ENCODE data around the gene AREL1. TPM values are rescaled to one million over a fixed set of nuclear protein-coding genes. Genes with fewer than 3 reads are reported as not detected.
A peak's percentile ranks its signal among the peaks of the same experiment; 100 is the strongest.

The AREL1 gene
- total RNA-seq, 1 experiment from 2014 or later = 45.9 TPM

DNA sequence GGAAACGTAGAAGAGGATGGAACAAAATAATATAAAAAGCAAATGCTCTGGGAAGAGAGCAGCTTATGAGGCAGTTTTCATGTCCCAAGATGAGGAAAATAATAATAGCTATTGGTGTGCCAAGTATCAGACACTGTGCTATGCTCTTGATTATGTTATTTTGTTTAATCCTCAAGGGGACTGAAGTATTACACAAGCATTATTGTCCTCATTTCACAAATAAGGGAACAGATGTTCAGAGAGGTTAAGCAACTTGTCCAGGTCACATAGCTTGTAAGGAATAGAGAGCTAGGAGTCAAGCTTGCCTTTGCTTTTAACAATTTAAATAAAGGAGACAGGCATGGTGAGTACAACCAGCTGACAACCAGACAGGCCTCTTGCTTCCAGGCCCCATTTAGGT, 73.9 kb downstream of the AREL1 start:
- DNase-seq (ENCODE audit: low read depth) = no peak

DNA sequence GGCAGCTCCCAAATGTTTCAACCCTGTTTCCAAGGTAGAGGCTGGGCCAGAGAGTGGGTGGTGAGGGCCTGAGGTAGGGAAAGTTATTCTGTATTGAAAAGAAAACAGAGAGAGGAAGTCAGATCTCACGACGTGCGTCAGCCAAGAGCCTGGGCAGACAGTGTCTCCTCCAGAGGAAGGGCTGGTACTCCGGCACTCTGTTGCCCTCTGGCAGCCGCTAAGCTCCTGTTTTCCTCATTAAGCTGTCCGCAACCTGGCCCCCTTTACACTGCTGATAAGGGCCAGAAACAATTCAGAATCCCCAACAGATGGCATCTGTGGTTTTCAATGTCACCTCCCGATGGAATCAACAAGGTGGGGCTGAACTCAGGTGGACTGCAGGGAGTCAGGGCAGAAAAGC, 74.8 kb downstream of the AREL1 start:
- no peak for DNase-seq (ENCODE audit: low read depth)

DNA sequence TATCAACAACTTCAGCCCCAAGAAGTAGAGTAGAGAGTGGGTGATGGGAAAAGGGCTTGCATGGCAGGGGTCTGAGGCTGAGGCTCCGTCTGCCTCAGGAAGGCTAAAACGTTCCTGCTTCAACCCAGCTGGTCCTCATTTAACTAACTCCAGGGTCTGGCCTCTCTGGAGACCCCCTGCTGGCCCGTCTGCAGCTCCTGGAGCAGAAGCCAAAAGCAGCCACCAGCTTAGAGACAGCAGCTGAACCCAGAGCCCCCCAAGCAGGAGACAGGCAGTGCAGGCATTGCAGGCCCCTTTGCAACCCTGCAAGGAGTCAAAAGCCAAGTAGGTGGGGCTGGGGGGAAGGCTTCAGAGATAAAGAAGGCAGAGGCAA, 75.7 kb downstream of the AREL1 start:
- no peak for DNase-seq (ENCODE audit: low read depth)

DNA sequence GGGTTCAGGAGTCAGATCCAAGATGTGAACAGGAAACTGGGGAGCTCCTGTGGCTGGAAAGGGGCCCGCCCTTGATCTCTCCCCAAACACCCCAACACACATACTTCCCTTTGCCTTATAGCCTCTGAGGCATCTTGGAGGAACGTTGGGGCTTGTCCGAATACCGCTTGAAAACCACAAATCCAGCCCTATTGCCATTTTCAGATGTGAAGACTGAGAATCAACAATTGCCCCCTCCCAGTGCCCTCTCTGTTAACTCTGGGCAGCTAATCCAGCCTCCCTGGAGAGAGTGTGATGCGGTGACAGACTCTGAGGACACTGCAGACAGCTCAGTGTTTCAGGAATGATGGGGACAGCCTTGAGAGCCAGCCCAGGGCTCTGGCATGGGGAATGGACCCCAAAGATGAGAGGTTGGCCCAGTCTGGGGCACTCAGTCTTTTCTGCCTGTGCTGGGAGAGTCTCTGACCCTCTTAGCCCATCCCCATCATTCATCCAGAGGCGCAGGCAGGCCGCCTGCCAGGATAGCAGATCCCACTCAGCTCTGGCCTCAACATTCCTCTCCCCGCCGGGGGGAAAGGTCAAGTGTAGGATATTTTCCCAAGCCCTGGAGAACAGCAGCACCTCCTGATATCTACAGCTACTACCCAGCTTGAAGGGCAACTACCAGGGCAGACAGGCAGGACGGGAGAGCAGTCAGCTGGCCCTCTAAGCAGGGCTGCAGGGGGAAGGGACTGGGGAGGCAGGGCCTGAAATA, 76.3 kb downstream of the AREL1 start:
- no peak for DNase-seq (ENCODE audit: low read depth)

DNA sequence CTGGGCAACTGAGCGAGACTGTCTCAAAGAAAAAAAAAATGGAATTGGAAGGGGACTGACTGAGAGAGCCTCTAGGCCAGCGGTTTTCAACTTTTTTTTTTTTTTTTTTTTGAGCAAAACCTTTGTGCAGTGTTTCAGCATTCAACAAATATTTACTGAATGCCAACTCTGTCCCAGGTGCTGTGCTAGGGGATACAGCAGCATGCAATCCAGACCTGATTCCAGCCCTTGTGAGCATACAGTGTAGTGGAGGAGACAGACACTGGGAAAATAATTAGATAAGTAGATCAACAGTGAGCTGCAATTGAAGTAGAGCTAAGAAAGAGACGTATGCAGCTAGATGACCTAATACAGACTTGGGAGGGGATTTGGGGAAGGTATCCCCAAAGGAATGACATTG, 77.0 kb downstream of the AREL1 start:
- DNase-seq (ENCODE audit: low read depth) = no peak

DNA sequence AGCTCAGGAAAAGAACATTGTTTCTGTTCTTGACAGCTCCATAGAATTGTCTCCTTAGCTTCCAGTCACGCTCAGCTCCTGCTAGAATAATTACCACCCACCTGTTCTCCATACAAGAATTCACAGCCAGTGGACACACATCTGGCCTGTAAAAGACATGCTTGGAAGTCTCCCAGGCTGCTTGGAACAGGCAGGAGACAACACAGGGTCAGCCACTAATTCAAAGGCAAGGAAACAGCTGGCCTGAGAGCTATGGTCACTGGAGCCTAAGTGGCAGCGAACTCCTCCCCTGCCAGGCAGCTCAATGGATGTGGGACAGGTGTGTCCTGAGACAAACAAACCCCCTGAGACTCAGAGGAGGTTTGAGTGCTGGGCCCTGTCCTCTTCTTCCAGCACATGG, 77.9 kb downstream of the AREL1 start:
- DNase-seq (ENCODE audit: low read depth) = no peak

DNA sequence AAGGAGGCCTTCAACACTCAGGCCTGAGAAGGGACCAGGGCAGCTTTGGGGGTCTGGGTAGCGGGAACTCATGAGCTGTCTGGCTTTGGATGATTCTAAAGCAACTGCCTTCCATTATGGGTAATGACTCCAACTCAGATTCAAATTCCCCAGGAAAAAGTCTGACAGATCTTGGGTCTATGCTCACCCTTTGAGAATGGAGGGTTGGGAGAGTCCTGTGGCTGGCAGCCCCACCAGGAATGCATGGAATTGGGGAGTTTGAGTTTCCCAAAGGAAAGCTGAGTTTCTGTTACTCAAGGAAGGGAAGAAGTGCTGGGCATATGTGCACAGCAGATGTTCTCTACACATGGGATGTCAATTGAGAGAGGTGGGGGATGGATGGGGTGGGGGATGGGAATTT, 78.4 kb downstream of the AREL1 start:
- no peak for DNase-seq (ENCODE audit: low read depth)

DNA sequence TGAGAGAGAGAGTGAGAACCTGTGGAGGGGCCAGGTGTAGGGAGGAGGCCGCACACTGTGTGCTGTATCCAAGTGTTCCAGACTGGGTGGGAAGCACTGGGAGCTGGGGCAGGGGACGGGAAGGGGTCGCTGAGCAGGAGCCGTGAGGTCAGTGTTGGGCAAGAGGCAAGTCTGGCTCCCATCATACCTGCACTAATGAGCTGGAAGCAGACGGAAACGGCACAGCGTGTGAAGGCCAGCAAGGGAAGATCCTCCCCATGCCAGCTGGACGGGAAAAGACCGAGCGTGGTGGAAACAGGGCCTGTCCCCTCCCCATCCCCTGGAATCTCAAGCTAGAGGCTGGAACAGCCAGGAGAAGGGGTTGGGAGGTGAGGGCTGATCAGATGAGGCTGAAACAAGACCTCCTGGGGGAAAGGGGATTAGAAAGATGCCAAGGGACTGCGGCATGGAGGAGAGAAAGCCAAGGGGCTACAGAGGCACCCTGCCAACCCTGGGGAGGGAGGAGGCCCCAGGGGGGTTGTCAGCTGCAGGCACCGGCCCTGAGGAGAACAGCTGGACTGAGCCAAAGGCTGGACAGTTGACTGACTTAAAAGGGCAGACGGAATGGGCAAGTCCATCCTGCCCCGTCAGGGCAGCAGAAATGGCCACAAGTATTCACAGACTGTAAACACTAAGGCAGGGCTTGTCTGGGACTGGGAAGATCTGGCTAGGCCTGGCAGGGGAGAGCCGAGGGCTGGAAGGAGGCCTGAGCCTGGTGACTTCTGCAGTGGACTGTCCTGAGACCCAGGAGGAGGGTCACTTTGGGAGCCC, 81.8 kb downstream of the AREL1 start:
- DNase-seq (ENCODE audit: low read depth) = no peak

DNA sequence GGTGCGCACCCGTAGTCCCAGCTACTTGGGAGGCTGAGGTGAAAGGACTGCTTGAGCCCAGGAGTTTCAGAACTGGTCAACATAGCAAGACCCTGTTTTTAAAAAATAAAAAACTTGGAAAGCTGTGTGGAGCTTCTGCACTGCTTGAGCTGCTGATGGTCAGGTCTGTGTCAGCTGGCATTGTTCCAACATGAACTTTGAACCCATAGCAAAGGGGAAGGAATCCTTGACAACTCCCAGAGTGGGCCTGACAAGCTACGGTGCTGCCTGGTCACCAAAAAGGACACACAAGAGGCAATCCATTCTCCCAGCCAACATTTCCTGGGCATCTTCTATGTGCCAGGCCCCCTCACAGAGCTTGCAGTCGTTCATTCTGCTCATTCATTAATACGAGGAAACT, 84.5 kb downstream of the AREL1 start:
- no peak for DNase-seq (ENCODE audit: low read depth)

DNA sequence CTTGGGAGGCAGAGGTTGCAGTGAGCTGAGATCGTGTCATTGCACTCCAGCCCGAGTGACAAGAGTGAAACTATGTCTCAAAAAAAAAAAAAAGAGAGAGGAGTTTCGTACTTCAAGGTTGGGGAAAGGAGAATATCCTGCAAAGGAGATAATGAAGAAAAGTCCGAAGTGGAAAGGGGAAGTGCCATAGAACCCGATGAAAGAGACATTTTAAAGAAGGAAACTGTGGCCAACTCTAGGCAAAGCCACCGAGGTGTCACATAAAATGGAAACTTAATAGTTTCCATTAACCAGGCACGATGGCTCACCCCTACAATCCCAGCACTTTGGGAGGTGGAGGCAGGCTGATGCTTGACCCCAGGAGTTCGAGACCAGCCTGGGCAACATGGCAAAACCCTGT, 85.8 kb downstream of the AREL1 start:
- DNase-seq (ENCODE audit: low read depth) = no peak

DNA sequence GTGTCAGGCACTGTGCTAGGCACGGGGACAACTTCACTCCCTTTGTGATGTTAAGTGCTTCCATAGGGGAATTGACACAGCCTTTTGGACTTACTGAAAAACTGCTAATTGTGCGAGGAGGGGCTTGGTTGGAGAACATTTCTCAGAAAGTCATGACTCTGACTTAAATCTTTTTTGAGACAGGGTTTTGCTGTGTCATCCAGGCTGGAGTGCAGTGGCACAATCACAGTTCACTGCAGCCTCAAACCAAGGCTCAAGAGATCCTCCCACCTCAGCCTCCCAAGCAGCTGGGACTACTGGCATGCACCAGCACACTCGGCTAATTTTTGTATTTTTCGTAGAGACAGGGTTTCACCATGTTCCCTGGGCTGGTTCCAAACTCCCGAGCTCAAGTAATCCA, 90.6 kb downstream of the AREL1 start:
- DNase-seq (ENCODE audit: low read depth) = no peak

DNA sequence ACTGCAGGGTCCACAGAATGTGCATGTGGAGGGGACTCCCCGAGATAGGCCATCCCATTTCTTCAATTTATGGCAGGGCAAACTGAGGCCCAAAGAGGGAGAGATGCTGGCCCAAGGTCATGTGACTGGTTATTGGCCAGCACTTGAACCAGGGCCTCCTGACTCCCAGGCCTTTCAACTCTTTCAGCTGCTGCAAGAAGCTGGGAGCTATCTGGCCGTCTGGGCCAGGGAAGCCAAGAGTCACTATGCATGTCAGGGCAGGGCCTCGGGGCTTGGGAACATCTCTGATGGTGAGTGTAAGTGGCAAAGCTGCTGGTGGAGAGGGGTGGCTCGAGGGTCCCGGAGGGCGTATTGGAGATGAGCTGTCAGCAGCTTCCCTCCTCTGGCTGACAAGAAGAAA, 91.3 kb downstream of the AREL1 start:
- DNase-seq (ENCODE audit: low read depth) = no peak

DNA sequence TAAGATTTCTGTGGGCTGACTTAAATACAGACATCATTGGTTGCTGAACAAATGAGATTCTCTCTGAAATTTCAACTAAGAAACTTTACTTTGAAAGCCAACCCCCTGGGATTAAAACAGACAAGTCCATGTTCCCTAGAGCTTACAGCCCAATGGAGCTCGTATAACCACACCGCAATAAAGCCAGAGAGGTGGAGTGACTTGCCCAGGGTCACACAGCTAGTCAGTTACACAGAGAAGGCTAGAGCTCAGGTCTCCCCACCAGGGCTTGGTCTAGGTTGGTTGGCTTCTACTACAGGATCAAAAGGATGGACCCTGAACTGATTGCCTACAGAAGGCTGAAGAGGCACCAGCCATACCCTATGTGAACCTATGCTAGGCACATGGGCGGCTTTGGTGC, 92.0 kb downstream of the AREL1 start:
- no peak for DNase-seq (ENCODE audit: low read depth)

DNA sequence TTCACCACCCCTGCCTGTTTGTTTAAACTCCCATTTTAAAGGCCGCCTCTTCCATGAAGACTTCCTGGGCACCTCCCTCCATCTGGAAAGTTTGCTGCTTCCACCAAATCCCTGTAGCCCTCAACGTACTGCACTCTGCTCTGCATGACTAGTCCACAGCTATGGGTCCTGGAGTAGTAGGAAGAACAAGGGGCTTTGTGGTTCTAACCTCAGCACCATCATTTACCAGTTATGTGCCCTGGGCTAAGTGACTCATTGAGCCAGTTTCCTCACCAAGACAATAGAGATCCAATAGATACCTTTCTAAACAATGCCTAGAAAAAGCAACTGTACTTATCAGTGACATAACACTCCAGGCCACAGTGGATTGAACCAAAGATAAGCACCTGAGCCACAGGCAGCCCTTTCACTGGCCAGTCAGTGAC, 92.4 kb downstream of the AREL1 start:
- DNase-seq (ENCODE audit: low read depth) = peak; percentile 100

DNA sequence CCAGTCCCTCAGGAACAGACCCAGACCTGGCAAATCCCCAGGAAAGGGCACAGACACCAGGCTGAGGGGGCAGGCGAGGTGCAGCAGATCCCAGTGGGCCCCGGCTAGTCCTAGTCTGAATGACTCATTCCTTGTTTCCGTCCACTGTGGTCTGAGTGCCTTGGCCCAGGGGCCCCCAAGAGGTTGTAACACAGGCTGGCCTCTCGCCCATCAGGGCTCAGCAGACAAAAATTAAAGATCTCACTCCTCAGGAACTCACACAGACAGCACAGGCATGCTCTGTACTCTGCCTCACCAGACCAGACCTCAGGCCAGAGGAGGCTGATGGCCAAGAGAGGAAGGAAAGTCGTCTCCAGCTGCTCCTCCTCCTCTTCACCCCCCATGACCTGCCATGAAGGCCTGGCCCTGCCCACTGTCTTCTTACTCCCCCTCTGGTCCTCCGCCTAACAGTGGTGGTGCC, 93.2 kb downstream of the AREL1 start:
- DNase-seq (ENCODE audit: low read depth) = peak; percentile 99

DNA sequence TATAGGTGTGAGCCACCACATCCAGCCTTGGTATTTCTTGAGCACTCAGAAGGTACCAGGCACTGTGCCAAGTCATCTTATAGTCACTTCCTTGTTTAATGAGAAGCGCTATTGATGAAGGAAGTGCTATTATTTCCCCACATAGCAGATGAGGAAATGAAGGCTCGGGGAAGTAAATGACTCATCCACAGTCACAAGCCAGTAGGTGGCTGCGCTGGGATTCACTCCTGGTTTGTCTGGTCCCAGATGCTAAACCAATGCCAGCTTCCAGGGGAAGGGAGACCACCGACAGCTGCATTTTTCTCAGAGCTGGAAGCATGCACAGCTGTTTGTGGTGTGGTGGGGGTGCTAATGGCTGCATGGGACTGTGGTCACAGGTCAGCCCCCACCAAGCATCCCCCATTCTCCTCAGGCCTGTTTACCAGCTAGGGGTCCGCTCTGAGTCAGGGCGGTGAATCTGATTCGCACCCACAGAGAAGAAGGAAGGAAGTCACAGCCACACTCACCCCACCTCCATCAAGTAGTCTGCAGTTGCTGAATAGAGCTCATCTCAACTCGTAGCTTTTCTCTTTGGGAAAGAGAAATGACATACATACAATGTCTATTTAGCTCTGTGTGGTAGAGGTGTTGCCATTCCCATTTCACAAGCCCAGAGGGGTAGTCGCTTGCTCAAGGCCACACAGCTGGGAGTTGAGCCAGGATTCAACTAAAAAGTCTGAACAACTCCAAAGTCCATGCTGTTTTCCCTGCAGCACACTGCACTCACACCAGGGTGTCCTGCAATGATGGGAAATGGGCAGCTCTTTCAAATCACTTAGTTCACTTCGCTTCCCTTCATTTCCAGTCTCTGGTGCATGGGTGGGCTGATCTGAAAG, 94.6 kb downstream of the AREL1 start:
- peak; percentile 99 for DNase-seq (ENCODE audit: low read depth)

DNA sequence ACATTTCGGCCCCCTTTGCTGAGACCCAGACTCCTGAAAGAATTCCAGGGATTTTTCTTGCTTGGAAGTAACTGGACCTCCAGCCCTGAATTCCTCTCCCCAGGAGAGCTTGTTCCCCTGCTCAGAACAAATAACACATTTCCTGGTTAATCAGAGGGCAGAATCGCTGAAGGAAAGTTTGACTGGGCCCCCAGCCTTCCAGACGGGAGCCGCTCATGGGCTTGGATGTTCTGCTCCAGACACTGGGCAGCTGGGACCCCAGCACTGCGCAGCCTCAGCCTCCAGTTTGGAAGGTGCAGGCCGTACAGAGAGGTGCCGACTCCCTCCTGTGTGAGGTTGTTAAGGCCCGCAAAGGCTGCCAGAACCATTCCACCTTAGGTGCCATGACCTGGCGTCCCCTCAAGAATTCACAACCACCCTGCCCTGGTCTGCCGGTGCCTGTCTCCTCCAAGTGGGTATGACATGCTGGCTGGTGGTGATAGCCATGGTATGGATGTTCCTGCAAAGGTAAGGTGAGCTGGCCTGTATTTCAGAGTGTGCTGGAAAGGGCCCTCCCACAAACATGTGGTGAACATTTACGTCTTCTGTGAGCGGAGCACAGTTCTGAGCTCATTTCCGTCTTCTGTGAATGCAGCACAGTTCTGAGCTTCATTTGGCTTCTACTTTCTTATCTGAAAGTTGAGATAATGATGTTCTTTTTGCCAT, 95.7 kb downstream of the AREL1 start:
- DNase-seq (ENCODE audit: low read depth) = peak; percentile 81

DNA sequence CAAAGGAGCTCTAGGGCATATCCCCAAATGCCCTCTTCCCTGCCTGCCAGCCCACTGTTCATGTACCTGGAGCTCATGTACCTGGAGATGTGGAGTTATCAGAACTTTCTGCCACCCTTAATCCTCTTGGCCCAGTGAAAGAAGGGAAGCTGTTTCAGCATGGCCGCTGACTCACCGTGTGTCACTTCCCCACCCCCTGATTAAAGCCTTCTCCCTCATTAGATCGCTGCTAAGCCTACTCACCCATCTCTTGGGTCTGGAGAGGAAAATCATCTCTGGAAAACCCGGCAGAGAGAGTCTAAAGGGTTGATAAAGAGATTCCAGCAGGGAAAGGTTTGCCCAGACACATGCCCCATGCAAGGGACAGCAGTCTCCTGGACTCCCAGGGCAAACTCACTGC, 96.4 kb downstream of the AREL1 start:
- DNase-seq (ENCODE audit: low read depth) = peak; percentile 95

DNA sequence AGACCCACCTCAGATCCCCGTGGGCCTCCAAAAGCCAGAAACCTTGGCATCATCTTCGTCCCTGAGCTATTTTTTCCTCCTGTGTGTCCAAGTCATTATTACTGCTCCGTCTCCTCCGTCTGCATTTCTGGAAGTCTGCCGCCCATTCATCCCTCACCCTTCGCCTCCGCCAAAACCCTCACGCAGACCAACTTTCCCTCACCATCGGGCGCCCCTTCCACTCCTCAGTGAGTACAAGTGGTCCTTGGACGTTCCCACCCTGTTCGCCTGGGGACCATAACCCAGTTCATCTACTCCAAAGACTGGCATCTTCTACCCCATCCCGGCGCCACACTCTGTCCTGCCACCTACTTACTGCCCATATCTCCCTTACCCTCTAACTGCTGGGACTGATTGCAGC, 97.1 kb downstream of the AREL1 start:
- no peak for DNase-seq (ENCODE audit: low read depth)

DNA sequence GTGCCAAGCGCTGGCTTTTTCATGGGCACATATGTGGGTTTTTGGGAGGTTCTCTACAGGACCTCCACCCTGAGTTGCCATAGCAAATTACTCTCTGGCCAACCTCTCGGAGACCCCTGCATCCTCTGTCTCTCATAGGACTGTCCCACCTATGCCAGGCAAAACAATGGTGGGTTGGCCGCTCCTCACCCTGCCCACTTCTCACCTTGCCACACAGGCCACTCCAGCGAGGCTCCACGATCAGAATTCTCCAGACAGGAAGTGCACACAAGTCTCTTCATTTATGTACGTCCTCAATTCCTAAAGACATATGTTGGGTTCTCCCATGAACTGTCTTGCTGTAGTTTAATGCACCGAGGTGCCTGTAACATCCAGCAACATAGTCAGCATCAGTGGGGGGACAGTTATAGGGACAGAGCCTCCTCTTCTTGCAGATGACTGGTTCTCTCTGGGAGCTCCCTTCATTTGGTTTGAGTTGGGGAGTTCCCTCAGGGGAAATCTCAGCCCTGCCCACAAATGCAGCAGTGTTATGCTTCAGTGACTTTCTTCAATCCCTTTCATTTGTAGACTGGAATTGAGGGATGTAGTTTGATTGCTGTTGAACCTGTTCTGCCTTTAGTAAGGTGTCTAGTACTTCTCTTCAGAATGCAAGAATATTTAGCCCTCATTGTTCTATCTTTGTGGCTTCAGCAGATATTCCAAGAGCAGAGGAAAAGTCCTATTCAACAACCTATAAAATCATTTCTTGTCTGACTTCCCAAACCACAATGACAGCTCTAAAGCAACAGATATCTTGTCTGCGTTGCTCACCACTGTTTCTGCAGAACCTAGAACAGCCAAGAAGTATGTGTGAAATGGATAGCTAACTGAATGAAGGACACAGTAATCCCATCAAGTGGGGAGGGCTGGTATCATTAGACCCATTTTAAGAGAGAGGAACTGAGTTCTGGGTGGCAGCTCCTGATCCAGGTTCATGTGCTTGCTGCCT, 98.1 kb downstream of the AREL1 start:
- DNase-seq (ENCODE audit: low read depth) = peak; percentile 42
